SK-N-SH treated with all-trans-retinoic acid at 6 μM for 48 hours (cell line): Measurements from ENCODE around the gene SMAP2.

Experiments used
- CREB5 ChIP-seq: fragments of 250-450 bp; sonication (Bioruptor Pico); IDR thresholded peaks from 2 replicates; pipeline ENCODE4 v1.5.1; 2020; ENCODE audit warnings: low read depth, mild to moderate bottlenecking, moderate library complexity
- CSDC2 ChIP-seq: fragments of 250-450 bp; sonication (Bioruptor Pico); IDR thresholded peaks from 2 replicates; pipeline ENCODE4 v1.5.0; 2020; ENCODE audit warnings: mild to moderate bottlenecking, moderate library complexity
- GLIS3 ChIP-seq: fragments of 250-450 bp; sonication (Bioruptor Pico); IDR thresholded peaks from 2 replicates; pipeline ENCODE4 v1.5.0; 2020; ENCODE audit warnings: mild to moderate bottlenecking, moderate library complexity
- OSR1 ChIP-seq: fragments of 250-450 bp; sonication (Bioruptor Pico); IDR thresholded peaks from 2 replicates; pipeline ENCODE4 v1.8.0; 2022; ENCODE audit warnings: moderate library complexity, mild to moderate bottlenecking, inconsistent platforms
- SNAI2 ChIP-seq: fragments of 250-450 bp; sonication (Bioruptor Pico); IDR thresholded peaks from 2 replicates; pipeline ENCODE4 v1.5.0; 2020; ENCODE audit warnings: mild to moderate bottlenecking, moderate library complexity
- TOX ChIP-seq: fragments of 250-450 bp; sonication (Bioruptor Pico); IDR thresholded peaks from 2 replicates; pipeline ENCODE4 v1.8.0; 2021; ENCODE audit warnings: mild to moderate bottlenecking, moderate library complexity, borderline replicate concordance
- ZFP3 ChIP-seq: fragments of 250-450 bp; sonication (Bioruptor Pico); IDR thresholded peaks from 2 replicates; pipeline ENCODE4 v1.5.0; 2020; ENCODE audit warnings: mild to moderate bottlenecking, moderate library complexity
- ZFP30 ChIP-seq: fragments of 450-650 bp; formaldehyde crosslinking; IDR thresholded peaks from 2 replicates; pipeline ENCODE4 v1.5.0; 2022; ENCODE audit warnings: mild to moderate bottlenecking, moderate library complexity
- ZNF70 ChIP-seq: fragments of 450-650 bp; formaldehyde crosslinking; IDR thresholded peaks from 2 replicates; pipeline ENCODE4 v1.5.0; 2020; ENCODE audit warnings: mild to moderate bottlenecking, moderate library complexity

DNA sequence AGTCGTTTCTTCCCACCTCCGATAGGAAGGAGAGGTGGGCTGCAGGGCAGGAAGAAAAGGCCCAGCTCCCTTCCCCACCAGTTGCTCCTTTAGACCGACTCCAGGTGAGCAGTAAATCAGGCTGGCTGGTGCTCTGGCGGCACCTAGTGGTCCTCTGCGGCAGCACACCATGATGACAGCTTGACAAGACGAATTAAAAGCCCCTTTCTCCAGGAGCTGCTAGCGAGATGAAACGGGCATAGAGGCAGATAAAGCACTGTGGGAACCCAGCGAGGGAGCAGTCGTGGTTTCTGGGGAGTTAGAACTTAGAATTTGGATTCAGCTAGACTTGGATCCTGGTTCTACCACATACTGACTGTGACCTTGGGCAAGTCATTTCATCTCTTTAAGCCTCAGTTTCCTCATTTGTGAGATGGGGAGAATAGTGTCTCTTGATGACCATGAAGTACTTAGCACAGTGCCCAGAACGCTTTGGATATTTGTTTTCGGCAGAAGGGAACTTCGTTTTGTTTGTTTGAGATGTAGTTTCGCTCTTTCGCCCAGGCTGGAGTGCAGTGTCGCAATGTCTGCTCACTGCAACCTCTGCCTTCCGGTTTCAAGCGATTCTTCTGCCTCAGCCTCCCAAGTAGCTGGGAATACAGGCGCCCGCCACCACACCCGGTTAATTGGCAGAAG lies 34.6 kb upstream of the SMAP2 start:
- TF ChIP-seq ZFP30 (CRISPR knock-in tag), result no peak
- no peak for TF ChIP-seq TOX (CRISPR knock-in tag)
- TF ChIP-seq CREB5, result no peak
- no peak for TF ChIP-seq ZFP3 (CRISPR knock-in tag)
- TF ChIP-seq GLIS3 (CRISPR knock-in tag), result no peak
- no peak for TF ChIP-seq SNAI2 (CRISPR knock-in tag)
- no peak for TF ChIP-seq OSR1 (CRISPR knock-in tag)
- no peak for TF ChIP-seq CSDC2 (CRISPR knock-in tag)
- no peak for TF ChIP-seq ZNF70 (CRISPR knock-in tag)
